KMS-11 (cell line): Measurements from ENCODE around the gene SHOC2.

Source experiments
- H2AFZ ChIP-seq: fragments of 200-600 bp; sonication (generic); 2 replicates; pipeline ENCODE4 v1.6.1; 2016; ENCODE audit warnings: antibody characterized with exemption, mixed run types, low read depth
- H3K27ac ChIP-seq: fragments of 200-600 bp; sonication (generic); 2 replicates; pipeline ENCODE4 v1.6.1; 2016; ENCODE audit warnings: mild to moderate bottlenecking, mixed run types
- H3K27me3 ChIP-seq: fragments of 200-600 bp; sonication (generic); 2 replicates; pipeline ENCODE4 v1.6.1; 2017; ENCODE audit warnings: mild to moderate bottlenecking, low read depth, mixed run types, moderate library complexity; ENCODE audit not compliant: insufficient read depth
- H3K36me3 ChIP-seq: fragments of 200-600 bp; sonication (generic); 2 replicates; pipeline ENCODE4 v1.6.1; 2017; ENCODE audit warnings: mild to moderate bottlenecking, mixed run types; ENCODE audit not compliant: insufficient read depth
- H3K4me1 ChIP-seq: fragments of 200-600 bp; sonication (generic); 2 replicates; pipeline ENCODE4 v1.6.1; 2016; ENCODE audit warnings: mild to moderate bottlenecking, low read depth, mixed run types; ENCODE audit not compliant: poor library complexity, severe bottlenecking
- H3K4me2 ChIP-seq: fragments of 200-600 bp; sonication (generic); 2 replicates; pipeline ENCODE4 v1.7.0; 2016; ENCODE audit warnings: mild to moderate bottlenecking, mixed run types
- H3K4me3 ChIP-seq: fragments of 200-600 bp; sonication (generic); IDR thresholded peaks from 2 replicates; pipeline ENCODE4 v1.6.1; 2017; ENCODE audit warnings: low read depth, low read length, mixed read lengths; ENCODE audit not compliant: insufficient read depth
- H3K79me2 ChIP-seq: fragments of 200-600 bp; sonication (generic); 2 replicates; pipeline ENCODE4 v1.6.1; 2016; ENCODE audit warnings: low read depth, mixed run types; ENCODE audit not compliant: insufficient read depth
- H3K9ac ChIP-seq: fragments of 200-600 bp; sonication (generic); 2 replicates; pipeline ENCODE4 v1.6.1; 2016; ENCODE audit warnings: mild to moderate bottlenecking, mixed run types
- H4K20me1 ChIP-seq: fragments of 200-600 bp; sonication (generic); 2 replicates; pipeline ENCODE4 v1.6.1; 2016; ENCODE audit warnings: mild to moderate bottlenecking, mixed run types; ENCODE audit not compliant: insufficient read depth
- CTCF ChIP-seq: fragments of 200-600 bp; sonication (generic); conservative IDR thresholded peaks from 2 replicates; pipeline ENCODE4 v1.6.1; 2017; ENCODE audit warnings: low read depth, mild to moderate bottlenecking, antibody characterized with exemption, low read length, moderate library complexity, mixed read lengths

The SHOC2 gene

GRCh38 chr10:111004016-111004415, 84.6 kb downstream of the SHOC2 start:
- Histone ChIP-seq H3K27ac (no peak overlapping the region), H2AFZ (no peak overlapping the region), H3K4me1 (no peaks in the 10 kb centered on the region), H3K36me3 (no peaks in the 10 kb centered on the region), H3K27me3 (no peaks in the 10 kb centered on the region), H3K79me2 (no peaks in the 10 kb centered on the region), H3K9ac (no peak overlapping the region), H3K4me2 (no peak overlapping the region), H4K20me1 (no peaks in the 10 kb centered on the region), H3K4me3 (no peak overlapping the region)
- no peak for TF ChIP-seq CTCF

GRCh38 chr10:111007486-111007885, 88.1 kb downstream of the SHOC2 start:
- no peaks in the 10 kb centered on the region for H4K20me1 ChIP-seq
- H3K27ac ChIP-seq, result no peak overlapping the region
- no peaks in the 10 kb centered on the region for H3K36me3 ChIP-seq
- TF ChIP-seq CTCF, result no peak
- no peak overlapping the region for H3K4me2 ChIP-seq
- H3K27me3 ChIP-seq, result no peaks in the 10 kb centered on the region
- no peak overlapping the region for H3K9ac ChIP-seq
- H3K4me3 ChIP-seq, result no peak overlapping the region
- H2AFZ ChIP-seq, result no peak overlapping the region
- no peaks in the 10 kb centered on the region for H3K79me2 ChIP-seq
- peaks cover 3% of the 10 kb centered on the region for H3K4me1 ChIP-seq

DNA sequence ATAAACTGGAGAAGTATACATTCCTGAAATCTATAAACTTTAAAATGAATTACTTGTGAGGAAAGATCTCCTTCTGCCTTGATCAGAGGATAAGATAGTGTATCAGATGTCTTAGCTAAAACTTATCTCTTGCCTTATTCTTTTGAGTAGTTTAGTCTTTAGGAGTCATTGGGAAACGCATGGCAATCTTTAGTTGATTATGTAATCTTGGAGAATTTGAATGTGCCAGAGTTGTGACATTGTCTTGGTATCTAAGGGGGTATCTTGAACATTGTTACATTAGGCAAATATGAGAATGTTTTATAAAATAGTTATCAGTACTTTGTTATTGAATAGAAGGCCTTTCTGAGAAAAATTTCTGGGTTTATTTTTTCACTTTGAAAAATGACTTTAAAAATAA, 95.8 kb downstream of the SHOC2 start:
- no peak overlapping the region for H3K4me2 ChIP-seq
- H4K20me1 ChIP-seq, result no peaks in the 10 kb centered on the region
- H3K4me3 ChIP-seq, result no peak overlapping the region
- H3K27me3 ChIP-seq, result no peaks in the 10 kb centered on the region
- H3K27ac ChIP-seq, result no peak overlapping the region
- H3K79me2 ChIP-seq, result no peaks in the 10 kb centered on the region
- H3K9ac ChIP-seq, result no peak overlapping the region
- H3K4me1 ChIP-seq, result peaks cover 3% of the 10 kb centered on the region
- no peaks in the 10 kb centered on the region for H3K36me3 ChIP-seq
- H2AFZ ChIP-seq, result no peak overlapping the region
- TF ChIP-seq CTCF, result no peak

- Histone ChIP-seq H2AFZ (no peak overlapping the region), H4K20me1 (no peaks in the 10 kb centered on the region), H3K27ac (no peak overlapping the region), H3K4me1 (no peaks in the 10 kb centered on the region), H3K9ac (no peak overlapping the region), H3K4me3 (no peak overlapping the region), H3K27me3 (no peaks in the 10 kb centered on the region), H3K4me2 (no peak overlapping the region), H3K79me2 (no peaks in the 10 kb centered on the region), H3K36me3 (no peaks in the 10 kb centered on the region)
- TF ChIP-seq CTCF, result no peak
Observed at GRCh38 chr10:111017098-111017497, 97.7 kb downstream of the SHOC2 start.

- Histone ChIP-seq H2AFZ (no peak overlapping the region), H3K27ac (no peak overlapping the region), H3K36me3 (no peaks in the 10 kb centered on the region), H3K4me1 (no peaks in the 10 kb centered on the region), H3K27me3 (no peaks in the 10 kb centered on the region), H3K79me2 (no peaks in the 10 kb centered on the region), H3K4me2 (no peak overlapping the region), H4K20me1 (no peaks in the 10 kb centered on the region), H3K4me3 (no peak overlapping the region), H3K9ac (no peak overlapping the region)
- no peak for TF ChIP-seq CTCF
Observed at GRCh38 chr10:111018021-111018420, 98.6 kb downstream of the SHOC2 start.
